ENCODE measurements around the gene SLFN5. TPM values are rescaled to one million over a fixed set of nuclear protein-coding genes. Genes with fewer than 3 reads are reported as not detected.

Gene SLFN5
- total and polyA plus RNA-seq, 2 of the 4 experiments (the other 2 are of a cell fraction) = 13.0 to 48.9 TPM

DNA sequence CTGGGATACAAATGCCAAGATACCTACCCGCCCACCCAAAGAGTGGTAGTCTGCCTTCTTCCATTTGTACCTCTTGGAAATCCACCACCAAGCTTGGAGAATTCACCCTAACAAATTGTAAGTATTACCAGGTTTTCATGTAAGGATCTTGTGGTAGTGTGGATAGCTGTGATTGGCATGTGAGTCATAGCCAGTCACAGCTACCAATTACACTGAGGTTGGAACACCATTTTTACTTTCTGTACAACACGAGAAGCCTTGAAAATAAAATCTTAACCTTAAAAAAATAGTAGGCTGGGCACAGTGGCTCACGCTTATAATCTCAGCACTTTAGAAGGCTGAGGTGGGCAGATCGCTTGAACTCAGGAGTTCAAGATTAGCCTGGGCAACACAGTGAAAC lies 30.2 kb upstream of the SLFN5 start:
- H2BK5ac ChIP-seq (ENCODE audit: low read depth, low read length, poor library complexity, severe bottlenecking) = no peak overlapping the region
- ATAC-seq (ENCODE audit: low read depth) (no peak), DNase-seq (no peak)
- H2AK5ac ChIP-seq (ENCODE audit: low read depth, low read length) = no peak overlapping the region
- no peak overlapping the region for H3K18ac ChIP-seq (ENCODE audit: low read depth, low read length)
- peaks cover 7% of the 10 kb centered on the region for H3K27me3 ChIP-seq (ENCODE audit: control insufficient read depth, insufficient read depth, low read length)
- H3K9ac ChIP-seq (ENCODE audit: low read depth, low read length) = no peak overlapping the region
- WGBS, 2 experiments (ENCODE audit: extremely low coverage in 2 of 2, insufficient read length in 1 of 2) = no CpG with 5 or more reads among the region's 4 CpGs
- POLR2A ChIA-PET (ENCODE audit: unreplicated experiment) = no interaction called here
- no peaks in the 10 kb centered on the region for H3K79me1 ChIP-seq (ENCODE audit: low read depth in 1 of 2, low read length in 2 of 2)
- CTCF ChIA-PET = no interaction called here
- H3K9me1 ChIP-seq (ENCODE audit: insufficient read depth, low read length) = no peaks in the 10 kb centered on the region
- H4K91ac ChIP-seq (ENCODE audit: insufficient read depth, low read depth, low read length) = no peak overlapping the region
- no peaks in the 10 kb centered on the region for H3K9me3 ChIP-seq (ENCODE audit: control insufficient read depth, insufficient read depth, low read length)
- TF ChIP-seq SMC3 (IDR thresholded peaks at IDR 0.05; ENCODE audit: low read depth, low read length) = no peak
- no peak overlapping the region for H3K23ac ChIP-seq (ENCODE audit: low read depth, low read length)
- no peak overlapping the region for H3K27ac ChIP-seq (ENCODE audit: insufficient read depth, low read length)
- H3K4me3 ChIP-seq (ENCODE audit: insufficient read depth, low read depth, low read length) = no peak overlapping the region
- H3K4me1 ChIP-seq (ENCODE audit: control insufficient read depth, insufficient read depth, low read length) = no peaks in the 10 kb centered on the region
- H3K4me2 ChIP-seq (ENCODE audit: low read depth, low read length) = no peak overlapping the region
- H2AK9ac ChIP-seq (replicated peaks; ENCODE audit: low read depth, low read length, poor library complexity) = no peak overlapping the region
- dilution Hi-C loops (cut with HindIII; ENCODE audit: low sequenced_read_pairs, unreplicated experiment) (no loop called here), intact Hi-C loops (cut with micrococcal nuclease) (no loop called here), in situ Hi-C loops (cut with MboI; ENCODE audit: low sequenced_read_pairs) (no loop called here)
- H2AFZ ChIP-seq (replicated peaks; ENCODE audit: low read length, poor library complexity) = no peak overlapping the region
- no peak overlapping the region for H2BK15ac ChIP-seq (ENCODE audit: low read depth, low read length)
- H3K14ac ChIP-seq (replicated peaks; ENCODE audit: low read depth, low read length) = no peak overlapping the region
- H4K20me1 ChIP-seq (ENCODE audit: insufficient read depth, low read length) = no peaks in the 10 kb centered on the region
- no peak overlapping the region for H4K5ac ChIP-seq (ENCODE audit: low read depth, low read length)
- no peak overlapping the region for H4K8ac ChIP-seq (ENCODE audit: low read depth in 2 of 2, low read length in 2 of 2)
- H2BK20ac ChIP-seq (ENCODE audit: low read depth, low read length) = no peak overlapping the region
- no peak overlapping the region for H2BK120ac ChIP-seq (ENCODE audit: low read depth, low read length)
- no TSS peak for BruUV-seq (replicated peaks)
- no peak overlapping the region for H3K4ac ChIP-seq (ENCODE audit: low read depth, low read length)
- no peak overlapping the region for H3K56ac ChIP-seq (ENCODE audit: extremely low read depth, insufficient read depth, low read length)
- H3K36me3 ChIP-seq (ENCODE audit: control insufficient read depth, insufficient read depth, low read length) = no peaks in the 10 kb centered on the region
